Colonic mucosa (tissue), 4 donors: Measurements from ENCODE around the gene EPB41L1. TPM values are rescaled to one million over a fixed set of nuclear protein-coding genes. Genes with fewer than 3 reads are reported as not detected.

Experiments
- DNase-seq: peaks from one replicate; pipeline ENCODE4 v3.0.0-alpha.2; 2020
- H3K27ac ChIP-seq: fragments of 200-600 bp; one replicate; pipeline ENCODE4 v1.8.0; 2021
- H3K27me3 ChIP-seq: fragments of 200-600 bp; one replicate; pipeline ENCODE4 v1.8.0; 2021
- H3K36me3 ChIP-seq: fragments of 200-600 bp; one replicate; pipeline ENCODE4 v1.8.0; 2021
- H3K4me1 ChIP-seq: fragments of 200-600 bp; one replicate; pipeline ENCODE4 v1.8.0; 2021; ENCODE audit warnings: mild to moderate bottlenecking
- H3K4me3 ChIP-seq: fragments of 200-600 bp; one replicate; pipeline ENCODE4 v1.8.0; 2021
- H3K9ac ChIP-seq, 2 donors: one replicate each; pipeline ENCODE4 v1.7.0; 2013; ENCODE audit warnings: control low read depth in 2 of 2, low read depth in 2 of 2, low read length in 2 of 2
- H3K9me3 ChIP-seq: fragments of 200-600 bp; one replicate; pipeline ENCODE4 v1.8.0; 2021
- CTCF ChIP-seq: fragments of 200-600 bp; IDR thresholded peaks from one replicate; pipeline ENCODE4 v1.8.0; 2022; ENCODE audit warnings: antibody characterized with exemption, mild to moderate bottlenecking
- intact Hi-C: fragments of 100-400 bp; cut with DNase I; formaldehyde crosslinking; loops from one replicate; pipeline ENCODE4 v1.14.1; 2022
- total RNA-seq, 2 donors: library from RNA; stranded (reverse); fragmentation: NEBNext Ultra II Directional in 1 of 2; extraction: Animal tissue kit (Norgen Biotek cat#: 25700) in 1 of 2; gene quantifications; one replicate each; pipeline ENCODE4 v1.2.1, GENCODE V29; 2021
- donor health status: healthy.
- donor health status: DM: no; HTN: no; CAD: no.
- donor health status: DM: no; HTN: no; CAD: no.

The EPB41L1 gene
- total RNA-seq, 2 donors from 2014 or later = 40.3 to 59.2 TPM

- Histone ChIP-seq H3K36me3 (no peaks in the 10 kb centered on the region), H3K9ac (no peak overlapping the region), H3K9me3 (no peaks in the 10 kb centered on the region), H3K27ac (no peak overlapping the region), H3K4me1 (no peaks in the 10 kb centered on the region), H3K27me3 (no peaks in the 10 kb centered on the region), H3K4me3 (no peak overlapping the region)
- DNase-seq = no peak
- intact Hi-C loops = no loop called here
- TF ChIP-seq CTCF = no peak
These were observed 127.3 kb downstream of the EPB41L1 start for GRCh38 chr20:36281785-36282380.

Other genes starting within 250 kb of the EPB41L1 start
- gene SCAND1, start 200.2 kb upstream of the EPB41L1 start, total RNA-seq = 100 to 1,000 TPM in 1 of 2 donors, 10 to 100 TPM in 1; 91.3 to 125 TPM
- gene CNBD2, start 186.2 kb upstream of the EPB41L1 start, total RNA-seq = 1 to 10 TPM; 3.3 to 4.7 TPM
- gene AAR2, start 81.7 kb downstream of the EPB41L1 start, total RNA-seq = 10 to 100 TPM; 16.1 to 19.9 TPM
- gene DLGAP4, start 151.6 kb downstream of the EPB41L1 start, total RNA-seq = 10 to 100 TPM; 43.1 to 48.6 TPM